T-helper 9 cell (primary cell): Measurements from ENCODE around the gene GABRA5.

Experiments
- DNase-seq: peaks from one replicate; pipeline ENCODE4 v3.0.0-alpha.2; 2020

Gene GABRA5

DNA sequence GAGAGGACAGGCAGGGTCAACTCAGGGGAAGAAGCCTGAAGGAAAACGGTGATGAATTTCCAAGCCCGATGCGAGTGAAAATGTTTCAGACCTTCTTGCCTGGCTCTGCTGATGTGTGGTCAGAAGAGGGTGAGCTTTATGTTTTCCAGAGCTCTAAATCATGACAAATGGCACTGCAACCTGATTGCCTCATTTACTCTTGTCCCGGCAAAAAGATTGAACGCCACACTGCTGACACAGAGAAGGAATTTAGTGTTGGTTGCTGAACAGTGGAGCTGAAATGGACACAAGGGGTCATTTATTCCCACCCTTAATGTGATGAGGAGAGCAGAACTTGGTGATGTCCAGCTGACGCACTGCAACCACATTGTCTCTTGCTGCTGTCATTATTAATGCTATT, 68.0 kb downstream of the GABRA5 start:
- no peak for DNase-seq

DNA sequence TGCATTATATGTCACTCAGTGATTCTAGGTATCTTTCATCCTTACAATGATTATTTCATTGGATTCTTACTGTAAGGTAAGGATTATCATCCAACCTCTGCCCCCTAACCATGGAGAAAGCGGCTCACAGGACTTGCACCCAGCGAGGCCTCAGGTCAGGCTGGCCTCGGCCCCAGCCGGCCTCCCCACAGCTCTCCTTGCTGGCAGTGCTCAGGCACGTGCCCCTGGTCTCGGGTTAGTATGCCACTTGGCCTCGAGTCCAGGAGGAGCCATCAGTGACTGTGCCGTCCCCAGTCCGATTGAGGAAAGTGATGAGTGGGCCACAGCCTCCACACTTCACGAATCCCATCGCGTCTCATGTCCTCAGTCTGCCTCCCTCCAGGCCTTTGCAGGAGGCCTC, 68.5 kb downstream of the GABRA5 start:
- DNase-seq, result no peak

DNA sequence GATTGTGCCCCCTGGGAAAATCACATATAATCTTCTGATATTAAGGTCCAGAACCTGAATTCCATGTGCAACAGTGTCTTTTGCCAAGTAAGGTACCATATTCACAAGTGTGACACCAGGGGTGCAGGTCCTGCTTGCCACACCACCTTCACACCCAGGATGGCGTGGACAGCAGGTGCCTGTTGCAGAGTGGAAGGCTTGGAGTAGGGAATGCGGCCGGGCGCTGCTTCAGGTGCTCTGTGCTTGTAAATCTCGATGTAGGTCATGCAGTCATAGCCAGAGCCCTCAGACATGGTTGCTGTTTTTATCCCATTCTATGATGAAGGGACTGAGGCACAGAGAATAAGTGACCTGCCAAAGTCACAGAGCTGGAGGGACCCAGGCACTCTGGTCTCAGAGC, 69.6 kb downstream of the GABRA5 start:
- no peak for DNase-seq

DNA sequence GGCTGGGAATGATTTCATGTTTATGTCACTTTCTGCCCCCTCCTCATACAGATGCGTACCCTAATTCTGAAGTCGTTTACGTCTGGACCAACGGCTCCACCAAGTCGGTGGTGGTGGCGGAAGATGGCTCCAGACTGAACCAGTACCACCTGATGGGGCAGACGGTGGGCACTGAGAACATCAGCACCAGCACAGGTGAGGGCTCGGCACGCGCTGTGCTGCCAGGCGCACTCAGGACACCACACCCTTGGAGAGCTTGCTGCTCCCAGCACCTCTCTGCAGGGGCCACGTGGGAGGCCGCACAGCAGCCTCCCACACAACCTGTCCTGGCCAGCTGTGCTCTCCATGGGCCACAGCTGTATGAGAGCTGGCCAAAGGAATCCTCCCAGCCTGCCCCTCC, 70.3 kb downstream of the GABRA5 start:
- DNase-seq, result no peak

DNA sequence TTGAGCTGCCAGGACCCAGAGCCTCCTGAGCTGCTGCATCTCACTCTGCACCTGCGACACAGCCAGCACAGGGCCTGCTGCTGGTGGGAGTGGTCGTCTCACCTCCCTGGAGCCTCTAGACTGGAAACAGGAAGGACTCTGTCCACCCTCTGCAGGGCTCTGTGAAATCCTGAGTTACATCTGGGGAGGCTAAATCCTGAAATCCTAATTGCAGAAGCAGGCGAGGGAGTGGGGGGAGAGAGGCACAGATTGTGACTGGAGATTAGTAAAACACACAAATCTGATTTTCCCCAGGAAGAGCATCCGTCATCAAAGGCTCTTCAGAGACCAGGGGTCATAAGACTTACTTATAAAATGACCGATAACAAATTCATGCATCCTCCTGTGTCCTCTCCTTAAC, 72.5 kb downstream of the GABRA5 start:
- no peak for DNase-seq

DNA sequence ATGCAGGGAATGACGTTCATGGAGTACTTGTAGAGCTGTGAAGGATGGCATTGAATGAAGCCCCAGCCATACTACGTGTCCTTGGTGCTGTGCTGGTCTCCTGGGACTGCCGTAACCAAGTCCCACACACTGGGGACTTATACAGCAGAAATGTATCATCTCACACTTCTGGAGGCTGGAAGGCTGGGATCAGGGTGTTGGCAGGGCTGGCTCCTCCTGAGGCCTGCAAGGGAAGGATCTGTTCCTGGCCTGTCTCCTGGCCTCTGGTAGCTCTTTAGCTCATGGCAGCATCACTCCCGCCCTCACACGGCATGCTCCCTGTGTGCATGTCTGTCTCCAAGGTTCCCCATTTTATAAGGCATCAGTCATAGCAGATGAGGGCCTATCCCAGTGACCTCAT, 74.6 kb downstream of the GABRA5 start:
- no peak for DNase-seq

DNA sequence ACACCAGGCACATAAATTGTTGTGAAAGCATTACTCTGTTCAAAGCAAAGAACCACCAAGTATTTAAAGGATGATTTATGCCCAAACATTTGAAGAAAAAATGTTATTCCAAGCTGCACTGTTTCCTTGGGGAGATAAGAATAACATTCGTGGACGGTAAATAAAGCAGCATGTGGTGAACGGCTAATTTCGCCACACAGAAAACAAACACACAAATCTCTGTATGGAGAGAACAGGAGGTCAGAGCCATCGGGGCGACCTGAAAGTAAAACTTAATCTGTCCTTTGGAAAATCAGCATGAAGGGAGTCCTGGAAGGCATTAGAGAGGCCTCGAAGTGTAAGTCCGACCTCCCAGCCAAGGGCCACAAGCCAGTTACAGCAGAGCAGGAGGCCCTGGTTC, 77.0 kb downstream of the GABRA5 start:
- no peak for DNase-seq

DNA sequence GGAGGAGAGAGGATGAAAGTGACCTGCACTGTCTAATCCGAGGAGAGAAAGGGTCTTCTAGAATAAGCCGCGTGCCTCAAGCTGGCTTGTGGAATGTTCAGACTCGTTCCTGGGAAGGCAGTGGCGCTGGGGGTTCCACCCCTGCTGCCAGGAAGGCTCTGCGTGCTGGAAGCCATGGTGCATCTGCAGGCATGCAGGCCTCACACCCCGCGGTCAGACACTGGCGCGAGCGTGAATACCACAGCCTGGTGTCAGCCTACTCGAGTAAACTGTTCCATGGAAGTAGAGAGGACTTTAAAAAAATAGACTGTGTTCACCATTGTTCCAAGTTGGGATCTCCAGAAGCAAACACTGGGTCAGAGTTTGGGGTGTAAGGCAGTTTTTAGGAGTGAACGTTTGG, 78.2 kb downstream of the GABRA5 start:
- DNase-seq, result no peak

DNA sequence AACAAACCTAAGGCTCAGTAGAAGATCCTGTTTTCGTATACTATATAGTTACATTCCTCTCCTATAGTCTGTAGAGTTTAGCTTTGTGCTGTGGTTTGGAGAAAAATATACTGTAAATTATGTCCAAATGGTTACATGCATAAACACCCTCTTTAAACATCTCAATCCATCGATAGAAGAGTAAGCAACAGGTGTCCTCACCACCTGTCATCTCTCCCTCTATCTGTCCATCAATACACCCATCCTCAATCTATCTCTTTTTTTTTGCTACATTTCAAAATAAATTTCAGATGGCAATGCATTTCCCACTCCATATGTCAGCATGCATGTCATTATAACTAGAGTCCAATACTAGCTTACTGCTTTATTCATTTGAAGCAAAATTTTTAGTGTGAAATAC, 83.1 kb downstream of the GABRA5 start:
- DNase-seq, result no peak

DNA sequence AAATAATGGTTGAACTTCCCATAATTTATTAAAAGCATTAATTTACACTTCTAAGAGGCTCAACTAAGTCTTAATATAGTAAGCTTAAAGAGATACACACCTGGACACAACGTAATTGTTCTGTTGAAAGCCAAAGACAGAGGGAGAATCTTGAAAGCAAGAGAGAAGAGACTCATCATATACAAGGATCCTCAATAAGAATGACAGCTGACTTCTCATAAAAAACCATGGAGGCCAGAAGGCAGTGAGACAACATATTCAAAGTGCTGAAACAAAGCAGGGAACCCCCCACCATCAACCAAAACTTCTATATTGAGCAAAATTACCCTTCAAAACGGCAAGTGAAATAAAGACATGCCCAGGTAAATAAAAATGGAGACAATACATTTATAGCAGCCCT, 87.5 kb downstream of the GABRA5 start:
- no peak for DNase-seq

DNA sequence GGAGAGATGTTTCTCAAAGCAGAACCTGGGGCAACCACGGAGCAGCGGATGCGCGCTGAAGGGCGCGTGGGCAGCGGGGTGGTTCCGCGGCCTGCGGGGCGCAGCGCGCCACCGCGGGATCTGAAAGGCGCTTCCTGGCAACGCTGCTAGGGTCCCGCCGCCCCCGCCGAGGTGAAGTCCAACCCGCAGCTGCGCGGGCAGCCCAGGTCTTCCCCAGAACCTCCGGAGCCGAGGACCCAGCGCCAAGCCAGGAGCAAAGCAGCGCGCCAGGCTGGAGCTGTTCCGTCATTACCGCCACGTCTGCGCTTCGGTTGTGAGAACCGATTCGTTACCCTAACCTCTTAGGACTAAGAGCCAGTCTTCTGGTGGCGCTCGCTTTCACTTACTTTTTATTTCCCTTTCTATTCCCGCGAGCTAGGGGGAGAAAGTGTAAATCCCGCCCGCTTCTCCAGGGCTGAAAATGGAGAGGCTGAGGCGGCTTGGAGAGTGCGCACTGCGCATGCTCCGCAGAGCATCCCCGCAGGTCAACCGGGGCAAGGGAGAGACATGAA, 100.9 kb downstream of the GABRA5 start:
- DNase-seq, result no peak

DNA sequence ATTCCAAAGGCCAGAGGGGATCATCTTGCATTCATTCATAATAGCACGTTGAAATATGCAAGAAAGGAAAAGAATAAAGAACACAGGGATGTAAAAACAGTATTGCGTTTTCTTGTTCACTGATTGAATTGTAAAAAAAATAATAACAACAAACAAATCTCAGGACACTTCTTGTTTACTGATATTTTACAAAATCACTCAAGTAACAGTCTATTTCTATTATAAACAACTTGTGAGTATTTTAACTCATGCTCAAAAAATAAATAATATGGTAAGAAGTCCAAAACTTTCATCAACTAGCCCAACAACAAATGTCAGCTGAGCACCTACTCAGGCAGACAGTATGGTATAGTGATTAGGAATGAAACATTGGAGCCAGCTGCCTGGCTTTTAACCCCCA, 101.9 kb downstream of the GABRA5 start:
- no peak for DNase-seq

DNA sequence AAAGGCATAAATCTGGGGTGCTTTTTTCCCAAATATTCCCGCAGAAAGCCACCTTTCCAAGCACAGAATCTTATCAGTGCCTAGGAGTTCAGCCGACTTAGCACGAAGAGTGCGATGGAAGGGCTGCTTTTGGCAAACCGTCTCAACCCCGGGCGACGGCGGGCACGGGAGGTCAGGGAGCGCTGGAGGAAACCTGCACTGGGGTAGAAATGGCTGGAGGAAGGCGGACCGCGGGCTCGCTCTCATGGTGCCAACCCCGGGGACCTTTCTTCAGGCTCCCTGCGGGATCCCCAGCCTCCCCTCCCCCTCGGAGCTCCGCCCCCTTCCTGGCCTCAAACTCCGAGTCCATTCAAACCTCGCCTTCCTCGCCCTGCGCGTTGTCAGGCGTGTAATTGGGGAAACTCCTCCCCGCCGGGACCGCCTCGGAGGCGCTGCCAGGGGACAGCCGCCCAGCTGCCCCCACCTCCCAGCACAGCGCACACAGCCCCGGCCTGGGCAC, 103.9 kb downstream of the GABRA5 start, which contains the start of gene GABRG3:
TSS of gene GABRG3 (plus strand) at position 470 of the 499 bp plus-strand sequence.
- no peak for DNase-seq

DNA sequence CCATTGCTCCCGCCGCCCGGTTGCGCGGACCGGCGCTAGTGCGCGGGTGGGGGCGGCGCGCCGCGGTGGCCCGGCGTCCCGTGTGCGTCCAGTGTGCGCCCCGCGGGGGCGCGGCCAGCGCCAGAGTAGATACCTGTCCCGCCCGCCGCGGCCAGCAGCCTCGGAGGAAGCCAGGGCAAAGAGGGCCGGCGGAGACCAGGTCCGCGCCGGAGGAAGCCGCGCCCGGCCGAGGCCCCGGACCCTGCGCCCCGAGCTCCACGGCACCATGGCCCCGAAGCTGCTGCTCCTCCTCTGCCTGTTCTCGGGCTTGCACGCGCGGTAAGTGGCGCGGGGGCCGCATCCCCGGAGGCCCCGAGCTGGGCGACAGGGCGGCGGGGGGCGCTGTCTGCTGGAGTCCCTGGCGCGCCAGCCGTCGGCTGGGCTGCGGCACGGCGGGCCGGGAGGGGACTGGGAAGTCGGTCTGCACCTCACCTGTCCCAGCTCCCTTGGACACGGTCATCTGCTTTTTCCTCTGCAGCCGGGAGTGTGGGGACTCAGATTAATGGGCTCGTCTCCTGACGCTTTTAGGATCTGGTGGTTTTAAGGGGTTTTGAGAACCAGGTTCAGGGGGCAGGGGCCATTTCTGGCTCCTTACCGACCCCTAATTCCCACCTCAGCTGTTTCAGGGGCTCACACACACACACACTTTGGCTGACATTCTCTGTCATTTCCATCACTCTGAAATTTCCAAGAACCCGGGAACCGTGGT, 104.6 kb downstream of the GABRA5 start:
- DNase-seq, result no peak

DNA sequence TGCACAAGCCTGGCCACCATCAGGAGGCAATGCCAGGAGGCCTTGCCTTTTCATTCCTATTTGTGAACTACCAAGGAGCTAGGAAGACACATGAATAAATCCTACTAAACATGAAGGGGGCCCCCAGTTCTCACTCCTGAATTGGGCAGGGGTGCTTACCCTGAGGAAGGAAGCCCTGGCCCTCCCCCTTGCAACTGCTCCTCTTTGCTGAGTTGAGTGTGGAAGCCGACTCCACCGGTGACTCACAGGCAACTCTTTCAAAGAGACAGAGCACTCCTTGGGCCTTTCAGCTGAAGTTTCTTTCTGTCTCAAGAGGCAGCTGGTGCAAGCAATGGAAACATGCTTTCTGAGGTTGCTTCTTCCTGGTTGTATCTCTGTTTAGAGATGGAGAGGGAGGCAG, 105.8 kb downstream of the GABRA5 start:
- no peak for DNase-seq

DNA sequence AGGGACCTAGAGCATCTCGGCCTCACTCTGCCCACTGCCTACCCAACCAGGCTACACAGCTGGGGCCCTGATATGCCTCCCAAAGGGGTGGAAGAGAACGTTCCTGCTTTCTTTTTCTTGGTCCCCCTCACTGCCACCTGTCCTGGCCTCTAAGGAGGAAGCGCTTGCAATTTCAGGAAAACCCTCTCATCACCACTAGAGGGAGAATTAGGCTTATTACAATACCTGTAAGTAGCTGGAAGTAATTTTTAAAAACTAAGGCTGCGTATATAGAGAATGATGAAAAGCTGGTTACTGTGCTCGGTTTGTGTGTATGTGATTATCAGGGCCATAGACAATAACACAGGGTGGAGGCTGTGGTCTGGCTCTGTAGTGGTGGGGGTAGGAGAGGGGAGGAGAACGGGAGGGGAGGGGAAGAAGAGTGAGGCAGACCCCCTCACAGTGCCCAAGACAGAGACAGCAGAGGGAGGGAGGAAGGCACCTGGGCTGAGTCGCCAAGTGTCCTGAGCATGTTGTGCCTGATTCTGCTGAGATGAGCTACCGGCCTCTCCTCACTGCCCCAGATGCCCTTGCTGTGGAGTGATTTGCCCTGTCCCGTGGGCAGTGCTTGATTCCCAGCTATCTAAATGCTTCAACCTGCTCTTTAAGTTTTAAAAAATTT, 107.4 kb downstream of the GABRA5 start:
- DNase-seq, result no peak

DNA sequence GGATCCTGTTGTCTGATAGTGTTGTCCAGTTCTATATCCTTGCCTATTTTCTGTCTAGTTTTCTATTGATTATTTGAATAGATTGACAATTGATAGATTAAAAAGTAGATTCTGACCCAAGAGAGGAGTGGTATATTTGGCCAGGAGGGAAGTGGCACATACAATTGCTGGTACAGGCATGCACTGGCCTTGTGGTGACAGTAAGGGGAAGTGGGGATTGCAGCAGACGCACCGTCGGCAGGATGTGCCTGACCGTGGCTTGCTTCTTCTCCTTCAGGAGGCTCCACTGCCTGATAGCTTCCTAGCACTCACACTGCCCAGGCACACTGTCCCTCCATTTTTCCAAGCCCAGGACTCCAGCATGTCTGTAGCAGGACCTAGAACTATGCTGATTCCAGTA, 114.6 kb downstream of the GABRA5 start:
- DNase-seq, result no peak

DNA sequence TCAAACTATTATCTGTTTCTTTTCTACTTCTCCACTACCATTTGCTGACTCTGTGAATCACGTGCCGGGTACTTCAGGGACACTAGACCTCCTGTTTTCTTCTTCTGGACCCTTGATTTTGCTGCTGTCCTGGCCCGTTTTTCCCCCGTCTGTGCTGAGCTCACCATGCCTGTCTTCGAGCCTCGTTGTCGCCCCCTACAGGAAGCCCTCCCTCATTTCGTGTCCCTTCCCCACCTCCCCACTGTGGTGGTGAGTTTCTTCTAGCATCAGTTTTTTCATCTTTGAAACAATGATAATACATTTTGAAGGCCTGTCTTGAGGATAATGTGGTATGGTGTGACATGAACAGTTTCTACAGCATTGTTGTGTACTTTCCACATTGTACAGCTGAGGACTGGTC, 117.0 kb downstream of the GABRA5 start:
- no peak for DNase-seq

DNA sequence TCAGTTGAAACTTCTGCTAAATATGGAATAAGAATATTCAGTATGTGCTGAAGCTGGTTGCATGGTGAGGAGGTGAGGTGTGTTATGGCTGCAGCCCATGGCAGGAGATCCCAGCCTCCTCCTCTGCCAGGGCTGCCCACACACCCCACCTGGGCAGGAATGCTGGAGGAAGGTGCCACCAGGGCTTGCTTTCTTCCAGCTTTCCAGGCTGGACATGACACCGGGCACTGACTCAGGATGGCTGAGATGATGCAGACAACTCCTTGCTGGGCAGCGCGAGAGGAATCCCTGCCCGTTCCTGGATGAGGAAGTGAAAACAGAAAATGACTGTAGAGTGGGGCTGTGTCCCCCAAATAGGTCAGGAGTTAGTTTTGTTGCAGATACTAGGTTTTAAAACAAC, 118.2 kb downstream of the GABRA5 start:
- DNase-seq, result no peak

DNA sequence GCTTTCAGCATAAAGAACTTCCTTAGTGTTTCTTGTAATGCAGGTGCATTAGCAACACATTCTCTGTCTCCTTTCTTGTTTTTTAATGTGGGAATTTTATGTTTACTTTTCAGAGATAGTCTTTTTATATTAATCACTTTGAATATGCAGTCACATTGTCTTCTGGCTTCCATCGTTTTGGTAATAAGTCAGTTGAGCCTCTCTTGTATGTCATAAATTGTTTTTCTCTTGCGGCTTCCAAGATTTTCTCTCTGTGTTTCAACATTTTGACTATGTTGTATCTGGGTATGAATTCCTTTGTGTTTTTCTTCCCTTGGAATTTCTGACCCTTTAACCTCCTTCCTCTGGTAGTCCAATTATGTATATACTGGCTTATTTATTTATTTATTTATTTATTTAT, 129.4 kb downstream of the GABRA5 start:
- no peak for DNase-seq
